H1 (cell line): Measurements from ENCODE around the gene NOP9.

Experiments used
- ATF3 ChIP-seq: IDR thresholded peaks from 2 replicates; pipeline ENCODE4 v1.6.1; 2011; ENCODE audit warnings: low read depth, mild to moderate bottlenecking, low read length; ENCODE audit not compliant: insufficient read depth
- EZH2 ChIP-seq: fragments of 200-600 bp; sonication (generic); IDR thresholded peaks from 2 replicates; pipeline ENCODE4 v1.7.1; 2012; ENCODE audit warnings: low read depth, mild to moderate bottlenecking, moderate library complexity, low read length, inconsistent platforms; ENCODE audit not compliant: severe bottlenecking
- HDAC2 ChIP-seq, 2 experiments: fragments of 300-600 bp in 1 of 2; sonication (generic) in 1 of 2; IDR thresholded peaks; 2 replicates each; pipeline ENCODE4 v1.6.1; 2011 to 2012; ENCODE audit warnings: low read depth in 2 of 2, low read length in 2 of 2, mild to moderate bottlenecking in 2 of 2, moderate library complexity in 2 of 2, borderline replicate concordance in 1 of 2, inconsistent platforms in 1 of 2
- TAF7 ChIP-seq: optimal IDR thresholded peaks from 2 replicates; pipeline ENCODE3; 2011; ENCODE audit warnings: low read depth, mild to moderate bottlenecking, inconsistent platforms, low read length, moderate library complexity, borderline replicate concordance
- TF ChIP-seq, protein P1 (sequence below): IDR thresholded peaks from 2 replicates; pipeline ENCODE4 v1.6.1; 2012; ENCODE audit warnings: inconsistent platforms

DNA sequence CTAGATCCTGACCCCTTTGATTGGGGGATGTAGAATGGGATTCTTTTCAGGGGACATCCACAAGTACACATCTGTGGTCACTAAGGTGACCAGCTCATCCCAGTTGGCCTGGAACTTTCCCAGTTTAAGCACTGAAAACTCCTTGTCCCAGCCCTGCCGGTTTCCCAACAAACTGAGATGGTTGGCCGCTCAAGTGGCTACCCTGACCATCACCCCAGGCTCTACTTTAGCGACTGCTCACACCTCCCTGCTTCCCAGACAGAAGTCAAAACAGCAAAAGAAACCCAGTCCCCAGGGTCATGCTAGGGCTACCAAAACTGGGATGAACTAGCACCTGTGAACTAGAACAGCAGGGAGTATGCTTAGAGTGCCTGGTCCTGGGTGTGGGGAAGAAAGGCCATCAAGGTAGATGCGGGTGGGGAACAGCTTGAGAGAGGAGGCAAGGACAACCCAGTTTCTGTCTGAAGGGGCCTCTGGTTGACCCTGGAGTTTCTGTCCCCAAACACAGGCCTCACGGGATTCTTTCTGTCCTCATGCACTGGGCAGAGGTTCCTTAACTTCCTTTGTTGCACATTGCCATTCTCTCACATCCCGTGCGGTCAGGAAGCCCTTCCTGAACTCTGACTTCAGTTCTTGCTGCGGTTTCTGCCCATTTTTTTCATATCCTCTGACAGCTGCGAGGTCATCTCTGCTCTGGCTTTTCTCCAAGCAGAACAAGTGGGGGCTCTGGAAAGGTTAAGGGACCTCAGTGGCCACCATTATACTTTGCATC lies 13.3 kb downstream of the NOP9 start:
- no peak for TF ChIP-seq EZH2
- TF ChIP-seq, protein P1, sequence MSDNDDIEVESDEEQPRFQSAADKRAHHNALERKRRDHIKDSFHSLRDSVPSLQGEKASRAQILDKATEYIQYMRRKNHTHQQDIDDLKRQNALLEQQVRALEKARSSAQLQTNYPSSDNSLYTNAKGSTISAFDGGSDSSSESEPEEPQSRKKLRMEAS, result no peak
- TF ChIP-seq TAF7, result no peak
- no peak for TF ChIP-seq ATF3
- no peak for TF ChIP-seq HDAC2 (IDR thresholded peaks at IDR 0.05; ENCODE audit: borderline replicate concordance in 1 of 2, low read depth in 2 of 2, low read length in 2 of 2)
